Kidney epithelial cell (primary cell): ENCODE data around the gene GAS7. TPM values are rescaled to one million over a fixed set of nuclear protein-coding genes. Genes with fewer than 3 reads are reported as not detected.

ENCODE experiments used
- DNase-seq: peaks from one replicate; pipeline ENCODE4 v3.0.0-alpha.2; 2010; ENCODE audit warnings: low read depth
- H3K27me3 ChIP-seq: 2 replicates; pipeline ENCODE4 v1.6.0; 2011; ENCODE audit warnings: low read length; ENCODE audit not compliant: control insufficient read depth, insufficient read depth
- H3K36me3 ChIP-seq: 2 replicates; pipeline ENCODE4 v1.5.1; 2011; ENCODE audit warnings: low read length; ENCODE audit not compliant: control insufficient read depth, insufficient read depth
- H3K4me3 ChIP-seq: 2 replicates; pipeline ENCODE4 v1.5.1; 2011; ENCODE audit warnings: low read depth, mild to moderate bottlenecking, control low read depth, low read length
- CTCF ChIP-seq: IDR thresholded peaks from 2 replicates; pipeline ENCODE4 v1.5.1; 2011; ENCODE audit warnings: mild to moderate bottlenecking, moderate library complexity, low read length, control low read depth, inconsistent platforms; ENCODE audit not compliant: insufficient read depth, poor library complexity, severe bottlenecking
- total RNA-seq: library from RNA; depleted of rRNA; stranded (reverse); fragments of >200 nt; gene quantifications from 2 replicates; pipeline ENCODE4 v1.2.3, GENCODE V29; 2015

The GAS7 gene
- total RNA-seq, 1 donor from 2014 or later, result 3.6 TPM

- DNase-seq, result no peak
- no peaks in the 10 kb centered on the region for H3K36me3 ChIP-seq
- no peak for TF ChIP-seq CTCF
- no peak overlapping the region for H3K4me3 ChIP-seq
- no peaks in the 10 kb centered on the region for H3K27me3 ChIP-seq
These were observed 77.7 kb downstream of the GAS7 start for GRCh38 chr17:10120749-10121148.

GRCh38 chr17:10120109-10120485, 78.3 kb downstream of the GAS7 start:
- Histone ChIP-seq H3K4me3 (no peak overlapping the region), H3K36me3 (no peaks in the 10 kb centered on the region), H3K27me3 (no peaks in the 10 kb centered on the region)
- DNase-seq, result no peak
- no peak for TF ChIP-seq CTCF

DNA sequence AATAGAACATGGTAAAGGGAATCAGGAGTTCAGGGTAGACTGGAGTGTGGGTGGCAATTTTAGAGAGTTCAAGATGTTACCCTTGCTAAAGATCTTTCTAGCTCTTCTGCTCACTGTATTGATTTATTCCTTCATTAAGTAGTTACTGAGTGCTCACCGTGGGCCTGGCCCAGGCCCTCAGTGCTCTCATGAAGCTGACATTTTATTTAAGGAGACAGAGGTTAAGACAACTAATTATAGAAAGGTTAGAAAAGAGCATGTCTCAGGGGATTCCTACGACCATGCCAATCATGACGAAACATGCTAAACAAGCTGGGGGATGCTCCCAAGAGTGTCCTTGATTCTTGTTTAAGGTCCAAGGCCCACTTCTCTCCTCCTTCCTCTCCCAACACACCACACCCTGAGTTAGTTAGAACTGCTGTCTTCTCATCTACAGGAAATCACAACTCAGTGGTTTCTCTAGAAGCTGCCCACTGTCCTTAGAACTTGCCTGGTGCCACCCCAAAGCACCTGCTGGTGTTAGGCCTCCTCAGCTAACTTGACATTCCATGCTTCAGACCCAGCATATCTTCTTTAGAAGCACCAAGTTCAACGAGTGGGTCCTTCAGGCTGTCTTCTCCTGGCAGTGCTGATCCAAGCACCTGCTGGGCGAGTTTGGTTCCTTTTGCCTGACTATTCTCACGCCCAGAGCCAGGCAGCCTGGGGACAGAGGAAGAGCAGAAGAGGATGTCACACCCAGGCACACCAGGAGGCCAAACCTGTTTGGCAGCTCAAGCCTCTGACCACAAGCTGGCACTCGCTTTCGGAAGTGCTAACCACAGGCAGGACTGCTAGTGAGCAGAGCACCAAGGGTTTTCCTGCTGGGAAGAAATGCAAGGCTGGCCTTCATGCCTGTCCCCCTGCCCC, 79.0 kb downstream of the GAS7 start:
- H3K27me3 ChIP-seq, result no peaks in the 10 kb centered on the region
- no peak for DNase-seq

DNA sequence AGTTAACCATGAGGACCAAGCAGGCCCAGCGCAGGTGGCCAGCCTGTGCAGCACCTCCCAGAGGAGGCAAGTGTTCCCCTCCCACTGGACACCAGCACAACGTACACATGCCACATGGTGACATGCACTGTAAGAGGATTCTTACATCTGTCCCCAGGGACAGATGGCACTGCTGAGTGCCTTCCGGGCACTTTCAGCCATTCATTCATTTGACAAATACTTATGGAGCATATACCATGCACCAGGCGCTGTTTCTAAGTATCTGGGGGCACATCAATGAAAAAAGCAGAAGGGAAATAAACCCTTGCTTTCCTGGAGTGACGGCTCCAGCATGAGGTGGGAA, 79.6 kb downstream of the GAS7 start:
- H3K4me3 ChIP-seq, result no peak overlapping the region
- TF ChIP-seq CTCF, result no peak
- H3K27me3 ChIP-seq, result no peaks in the 10 kb centered on the region
- DNase-seq, result no peak
- H3K36me3 ChIP-seq, result no peaks in the 10 kb centered on the region

More for the DNA sequence above, 79.0 kb downstream of the GAS7 start:
- Histone ChIP-seq H3K4me3 (no peak overlapping the region), H3K36me3 (no peaks in the 10 kb centered on the region)
- TF ChIP-seq CTCF, result no peak

DNA sequence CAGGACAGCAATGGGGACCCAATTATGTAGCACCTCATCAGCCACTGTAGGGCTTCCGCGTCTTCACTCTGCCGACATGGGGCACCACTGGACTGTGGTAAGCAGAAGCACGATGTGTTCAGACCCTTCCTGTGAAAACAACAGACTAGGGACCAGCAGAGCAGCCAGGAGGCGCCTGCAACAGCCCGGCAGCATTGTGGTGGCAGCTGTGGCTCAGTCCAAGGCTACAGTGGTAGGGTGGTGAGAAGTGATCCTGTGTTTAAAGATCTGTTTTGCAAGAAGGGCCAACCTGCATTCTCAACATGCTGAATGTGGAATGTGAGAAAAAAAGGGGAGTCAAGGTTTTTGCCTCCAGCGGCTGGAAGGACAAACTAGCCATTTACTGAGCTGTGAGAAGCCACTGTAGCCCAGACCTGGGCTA, 80.8 kb downstream of the GAS7 start:
- no peak for TF ChIP-seq CTCF
- no peak for DNase-seq
- Histone ChIP-seq H3K36me3 (no peaks in the 10 kb centered on the region), H3K4me3 (no peak overlapping the region), H3K27me3 (no peaks in the 10 kb centered on the region)
